Measurements from ENCODE around the gene NUDT5.

NUDT5 gene

DNA sequence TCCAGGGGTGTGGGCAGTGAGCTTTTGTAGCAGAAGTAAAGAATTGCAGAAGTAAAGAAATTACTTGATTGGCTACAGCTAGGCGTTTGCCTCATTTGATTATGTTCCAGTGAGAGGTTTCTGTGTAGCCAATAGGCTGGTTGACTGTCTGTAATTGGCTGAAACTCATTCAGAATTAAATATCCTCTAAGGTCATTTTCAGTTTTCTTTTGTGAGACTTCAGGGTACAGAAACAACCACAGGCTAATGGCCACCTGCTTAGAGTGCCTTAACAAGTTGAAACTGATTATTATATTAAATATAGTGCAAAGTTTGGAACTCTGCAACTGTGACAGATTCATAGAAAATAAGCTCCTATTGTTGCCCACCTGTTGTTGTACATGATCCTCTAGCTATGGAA lies 55.7 kb downstream of the NUDT5 start:
- H3K4me1 ChIP-seq (ENCODE audit: control insufficient read depth in 1 of 2, insufficient read depth in 2 of 2, low read length in 2 of 2), result no peaks in the 10 kb centered on the region
- no peak overlapping the region for H3K9ac ChIP-seq (ENCODE audit: low read depth in 1 of 2, low read length in 2 of 2)
- no peaks in the 10 kb centered on the region for H3K27me3 ChIP-seq (ENCODE audit: control insufficient read depth in 1 of 2, insufficient read depth in 2 of 2, low read length in 2 of 2)
- no peak overlapping the region for H3K4me3 ChIP-seq (ENCODE audit: low read depth in 1 of 2, low read length in 2 of 2)
- H3K27ac ChIP-seq (ENCODE audit: low read depth, low read length), result no peak overlapping the region
- no peaks in the 10 kb centered on the region for H3K9me3 ChIP-seq (ENCODE audit: control insufficient read depth in 1 of 2, low read length in 2 of 2)
- H3K36me3 ChIP-seq (ENCODE audit: control insufficient read depth in 1 of 2, insufficient read depth in 2 of 2, low read length in 2 of 2), result peaks cover 15 to 30% of the 10 kb centered on the region in 2 donors

DNA sequence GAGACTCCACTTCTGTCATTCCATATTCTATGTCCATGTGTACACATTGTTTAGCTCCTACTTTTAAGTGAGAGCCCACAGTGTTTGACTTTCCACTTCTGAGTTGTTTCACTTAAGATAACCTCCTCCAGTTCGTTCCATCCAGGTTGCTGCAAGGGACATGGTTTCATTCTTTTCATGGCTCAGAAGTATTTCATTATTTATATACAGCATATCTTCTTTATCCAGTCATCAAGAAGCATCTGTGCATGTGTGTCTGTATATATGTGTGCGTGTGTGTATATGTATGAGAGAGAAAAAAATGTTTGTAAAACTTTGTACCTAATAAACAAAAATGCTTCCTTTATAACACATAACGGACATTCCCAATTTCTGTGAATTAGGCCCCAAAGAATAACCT lies 60.1 kb downstream of the NUDT5 start:
- H3K27ac ChIP-seq (ENCODE audit: low read depth, low read length), result no peak overlapping the region
- no peaks in the 10 kb centered on the region for H3K9me3 ChIP-seq (ENCODE audit: control insufficient read depth in 1 of 2, low read length in 2 of 2)
- no peaks in the 10 kb centered on the region for H3K4me1 ChIP-seq (ENCODE audit: control insufficient read depth in 1 of 2, insufficient read depth in 2 of 2, low read length in 2 of 2)
- peaks cover 6 to 14% of the 10 kb centered on the region in 2 donors for H3K36me3 ChIP-seq (ENCODE audit: control insufficient read depth in 1 of 2, insufficient read depth in 2 of 2, low read length in 2 of 2)
- no peak overlapping the region for H3K4me3 ChIP-seq (ENCODE audit: low read depth in 1 of 2, low read length in 2 of 2)
- no peak overlapping the region for H3K9ac ChIP-seq (ENCODE audit: low read depth in 1 of 2, low read length in 2 of 2)
- H3K27me3 ChIP-seq (ENCODE audit: control insufficient read depth in 1 of 2, insufficient read depth in 2 of 2, low read length in 2 of 2), result no peaks in the 10 kb centered on the region

DNA sequence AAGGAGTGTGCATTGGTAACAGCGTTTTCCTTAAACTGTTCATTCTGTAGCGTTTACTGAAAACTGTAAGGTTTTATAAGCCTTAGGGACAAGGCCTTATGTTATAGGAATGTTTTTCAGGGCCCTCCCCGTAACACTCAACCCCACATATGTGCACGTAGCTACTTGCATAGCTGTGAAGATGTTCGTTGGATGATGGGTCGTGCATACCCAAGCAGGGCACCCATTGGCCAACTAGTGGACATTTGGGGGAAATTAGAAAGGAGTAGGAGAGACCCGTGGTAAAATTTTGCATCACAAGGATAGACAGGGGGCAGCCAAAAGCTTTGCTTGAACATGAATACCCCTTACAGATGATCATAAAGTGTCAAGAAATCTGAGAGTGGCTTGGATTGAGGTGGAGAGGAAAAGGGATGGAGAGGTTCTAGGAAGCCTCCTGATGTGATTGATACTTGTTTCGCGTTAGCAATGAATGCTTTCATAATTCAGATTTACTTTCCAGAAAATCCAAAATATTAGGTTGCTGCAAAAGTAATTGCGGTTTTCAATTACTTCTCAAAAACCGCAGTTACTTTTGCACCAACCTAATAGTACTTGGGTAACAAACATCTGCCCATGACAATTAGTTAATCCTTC lies 65.3 kb downstream of the NUDT5 start:
- Histone ChIP-seq H3K9ac (ENCODE audit: low read depth in 1 of 2, low read length in 2 of 2) (peak overlapping the region; percentile 60 to 77), H3K4me3 (ENCODE audit: low read depth in 1 of 2, low read length in 2 of 2) (peak overlapping the region; percentile 77 to 83), H3K27ac (ENCODE audit: low read depth, low read length) (no peak overlapping the region), H3K36me3 (ENCODE audit: control insufficient read depth in 1 of 2, insufficient read depth in 2 of 2, low read length in 2 of 2) (peaks cover 0 to 3% of the 10 kb centered on the region in 2 donors), H3K9me3 (ENCODE audit: control insufficient read depth in 1 of 2, low read length in 2 of 2) (no peaks in the 10 kb centered on the region), H3K27me3 (ENCODE audit: control insufficient read depth in 1 of 2, insufficient read depth in 2 of 2, low read length in 2 of 2) (no peaks in the 10 kb centered on the region), H3K4me1 (ENCODE audit: control insufficient read depth in 1 of 2, insufficient read depth in 2 of 2, low read length in 2 of 2) (peaks cover 4 to 5% of the 10 kb centered on the region in 2 donors)

DNA sequence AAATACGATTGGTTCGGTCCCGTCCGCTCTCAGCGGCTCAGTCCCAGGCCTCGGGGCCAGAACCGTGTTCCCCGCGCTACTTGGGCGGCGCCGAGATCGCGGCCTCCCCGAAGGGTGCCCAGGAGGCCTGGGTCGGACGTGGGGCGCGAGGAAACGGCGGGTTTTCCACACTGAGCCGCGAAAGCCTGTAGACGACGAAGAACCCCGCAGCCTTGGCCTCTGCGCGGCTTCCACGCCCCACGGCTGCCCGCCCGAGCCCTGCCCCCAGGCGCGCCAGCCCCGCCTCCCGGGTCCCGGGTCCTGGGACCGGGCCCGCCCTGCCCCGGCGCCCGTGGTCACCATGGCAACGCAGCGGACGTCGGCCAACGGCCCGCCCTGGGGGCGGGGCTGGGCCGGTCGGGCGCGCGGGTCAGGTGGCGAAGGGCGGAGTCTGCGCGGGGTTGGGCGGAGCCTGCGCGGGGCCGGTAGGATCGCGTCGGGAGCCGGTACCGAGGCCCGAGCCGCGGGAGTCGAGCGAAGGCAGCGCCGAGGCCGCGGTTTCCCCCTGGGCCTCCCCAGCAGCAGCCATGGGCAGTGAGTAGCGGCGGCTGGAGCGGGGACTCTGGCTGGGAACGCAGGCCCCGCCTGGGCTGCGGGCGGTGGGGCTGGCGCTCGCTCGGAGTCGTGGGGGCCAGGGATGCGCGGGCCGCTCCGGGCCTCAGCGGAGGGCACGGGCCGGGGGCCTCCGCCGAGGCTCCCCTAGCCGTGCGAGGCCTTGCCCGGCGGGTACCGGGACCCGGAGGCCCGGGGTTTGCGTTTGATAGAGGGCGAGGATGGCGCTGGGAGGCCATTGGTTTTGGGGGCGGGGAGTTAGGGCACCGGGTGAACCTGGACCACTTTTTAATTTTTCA lies 66.2 kb downstream of the NUDT5 start, which contains the start of gene SEC61A2:
TSS of gene SEC61A2 (plus strand) at position 456 of the 890 bp plus-strand sequence. CDS start at position 567, 111 bp downstream.
- H3K27me3 ChIP-seq (ENCODE audit: control insufficient read depth in 1 of 2, insufficient read depth in 2 of 2, low read length in 2 of 2), result no peaks in the 10 kb centered on the region
- H3K9ac ChIP-seq (ENCODE audit: low read depth in 1 of 2, low read length in 2 of 2), result peak within 1 kb of the TSS; percentile 78 to 87
- peak within 1 kb of the TSS; percentile 77 to 86 for H3K4me3 ChIP-seq (ENCODE audit: low read depth in 1 of 2, low read length in 2 of 2)
- peaks cover 0 to 3% of the 10 kb centered on the region in 2 donors for H3K36me3 ChIP-seq (ENCODE audit: control insufficient read depth in 1 of 2, insufficient read depth in 2 of 2, low read length in 2 of 2)
- H3K27ac ChIP-seq (ENCODE audit: low read depth, low read length), result peak within 1 kb of the TSS; percentile 93
- H3K4me1 ChIP-seq (ENCODE audit: control insufficient read depth in 1 of 2, insufficient read depth in 2 of 2, low read length in 2 of 2), result peaks cover 4 to 5% of the 10 kb centered on the region in 2 donors
- no peaks in the 10 kb centered on the region for H3K9me3 ChIP-seq (ENCODE audit: control insufficient read depth in 1 of 2, low read length in 2 of 2)

DNA sequence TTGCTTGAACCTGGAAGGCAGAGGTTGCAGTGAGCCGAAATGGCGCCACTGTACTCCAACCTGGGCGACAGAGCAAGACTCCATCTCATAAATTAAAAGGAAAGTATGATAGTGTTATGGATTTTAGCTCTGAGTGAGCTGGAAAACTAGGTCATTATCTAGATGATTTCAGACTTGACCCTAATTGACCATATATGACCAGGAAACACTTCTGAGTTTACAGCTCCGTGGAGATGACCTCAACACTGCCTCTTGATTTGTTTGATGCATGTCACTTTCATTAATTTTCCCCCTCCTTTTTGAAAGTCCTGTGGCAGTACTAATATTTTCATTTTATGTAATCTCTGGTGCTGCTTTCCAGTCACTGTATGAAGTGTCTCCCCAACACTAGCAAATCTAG lies 74.0 kb downstream of the NUDT5 start:
- peaks cover 0 to 20% of the 10 kb centered on the region in 2 donors for H3K36me3 ChIP-seq (ENCODE audit: control insufficient read depth in 1 of 2, insufficient read depth in 2 of 2, low read length in 2 of 2)

More for the DNA sequence above, 74.0 kb downstream of the NUDT5 start:
- Histone ChIP-seq H3K9me3 (ENCODE audit: control insufficient read depth in 1 of 2, low read length in 2 of 2) (no peaks in the 10 kb centered on the region), H3K27ac (ENCODE audit: low read depth, low read length) (no peak overlapping the region), H3K4me3 (ENCODE audit: low read depth in 1 of 2, low read length in 2 of 2) (no peak overlapping the region), H3K4me1 (ENCODE audit: control insufficient read depth in 1 of 2, insufficient read depth in 2 of 2, low read length in 2 of 2) (no peaks in the 10 kb centered on the region), H3K9ac (ENCODE audit: low read depth in 1 of 2, low read length in 2 of 2) (no peak overlapping the region), H3K27me3 (ENCODE audit: control insufficient read depth in 1 of 2, insufficient read depth in 2 of 2, low read length in 2 of 2) (no peaks in the 10 kb centered on the region)
